GM20431 (cell line): ENCODE measurements around the gene GLT1D1.

Source experiments
- in situ Hi-C: fragments of 300-500 bp; cut with MseI, MboI; formaldehyde crosslinking; loops from one replicate; pipeline ENCODE4 v1.15.0; 2020; ENCODE audit warnings: low sequenced_read_pairs; ENCODE audit not compliant: unreplicated experiment

GLT1D1 gene

GRCh38 chr12:128983371-128983770 is 130.1 kb downstream of the GLT1D1 start:
- in situ Hi-C loops, result no loop called here

GRCh38 chr12:128986957-128987356 is 133.7 kb downstream of the GLT1D1 start:
- in situ Hi-C loops, result no loop called here

- in situ Hi-C loops, result no loop called here
Measured at GRCh38 chr12:128989287-128989686, 136.0 kb downstream of the GLT1D1 start.

- in situ Hi-C loops, result no loop called here
Measured at GRCh38 chr12:128991716-128992115, 138.4 kb downstream of the GLT1D1 start.

- in situ Hi-C loops, result no loop called here
Measured at GRCh38 chr12:128992116-128992515, 138.8 kb downstream of the GLT1D1 start.

- in situ Hi-C loops, result no loop called here
Measured at GRCh38 chr12:128992550-128992949, 139.3 kb downstream of the GLT1D1 start.

- in situ Hi-C loops, result no loop called here
Measured at GRCh38 chr12:128994856-128995255, 141.6 kb downstream of the GLT1D1 start.

- in situ Hi-C loops, result no loop called here
Measured at GRCh38 chr12:128995619-128996018, 142.3 kb downstream of the GLT1D1 start.

- in situ Hi-C loops, result no loop called here
Measured at GRCh38 chr12:129001826-129002225, 148.5 kb downstream of the GLT1D1 start.

- in situ Hi-C loops, result no loop called here
Measured at GRCh38 chr12:129002427-129002826, 149.1 kb downstream of the GLT1D1 start.

- in situ Hi-C loops, result no loop called here
Measured at GRCh38 chr12:129005416-129005815, 152.1 kb downstream of the GLT1D1 start.

- in situ Hi-C loops, result no loop called here
Measured at GRCh38 chr12:129005829-129006228, 152.6 kb downstream of the GLT1D1 start.

- in situ Hi-C loops, result no loop called here
Measured at GRCh38 chr12:129009833-129010622, 156.8 kb downstream of the GLT1D1 start.

GRCh38 chr12:129016159-129016558 is 162.9 kb downstream of the GLT1D1 start:
- in situ Hi-C loops, result no loop called here

GRCh38 chr12:129025055-129025454 is 171.8 kb downstream of the GLT1D1 start:
- in situ Hi-C loops, result no loop called here

- in situ Hi-C loops, result no loop called here
Measured at GRCh38 chr12:129028844-129029243, 175.6 kb downstream of the GLT1D1 start.
